Measurements from ENCODE around the gene SERPINA3.

Gene SERPINA3

GRCh38 chr14:94650806-94651805, 38.9 kb downstream of the SERPINA3 start:
- DNase-seq: no peak

GRCh38 chr14:94653321-94653720, 41.1 kb downstream of the SERPINA3 start:
- no peak for DNase-seq

GRCh38 chr14:94654071-94654861, 42.1 kb downstream of the SERPINA3 start:
- DNase-seq: no peak

GRCh38 chr14:94655169-94655710, 43.0 kb downstream of the SERPINA3 start:
- DNase-seq: no peak

- DNase-seq: no peak
Observed at GRCh38 chr14:94656043-94656442, 43.9 kb downstream of the SERPINA3 start.

- no peak for DNase-seq
Observed at GRCh38 chr14:94659256-94659655, 47.1 kb downstream of the SERPINA3 start.

GRCh38 chr14:94659901-94660300, 47.7 kb downstream of the SERPINA3 start:
- DNase-seq: no peak

- DNase-seq: no peak
Observed at GRCh38 chr14:94660306-94660946, 48.2 kb downstream of the SERPINA3 start.

GRCh38 chr14:94663538-94663937, 51.3 kb downstream of the SERPINA3 start:
- no peak for DNase-seq

GRCh38 chr14:94663965-94664704, 51.9 kb downstream of the SERPINA3 start:
- DNase-seq: no peak

GRCh38 chr14:94665121-94665520, 52.9 kb downstream of the SERPINA3 start:
- DNase-seq: no peak

- no peak for DNase-seq
Observed at GRCh38 chr14:94665544-94665943, 53.4 kb downstream of the SERPINA3 start.

GRCh38 chr14:94670692-94671285, 58.6 kb downstream of the SERPINA3 start:
- no peak for DNase-seq

GRCh38 chr14:94671870-94672444, 59.8 kb downstream of the SERPINA3 start:
- no peak for DNase-seq

- DNase-seq: no peak
Observed at GRCh38 chr14:94673071-94673470, 60.9 kb downstream of the SERPINA3 start.
